ENCODE results near the gene PTPRN2. TPM values are rescaled to one million over a fixed set of nuclear protein-coding genes. Genes with fewer than 3 reads are reported as not detected.

The PTPRN2 gene
- total and polyA plus RNA-seq, 2 of the 13 experiments (the other 11 are each of a cell fraction or from before 2014, with no cell fraction given) = 2.5 to 24.2 TPM

GRCh38 chr7:157559596-157560257, 1027.9 kb downstream of the PTPRN2 start (continued):
- TF ChIP-seq ZNF451 (CRISPR knock-in tag; IDR thresholded peaks at IDR 0.05) (peak; percentile 13; the same call in 1 of the 2 replicates), ARNT (IDR thresholded peaks at IDR 0.05) (no peak), ZFP90 (CRISPR knock-in tag; IDR thresholded peaks at IDR 0.05; ENCODE audit: borderline replicate concordance) (no peak), MYC (CRISPR knock-in tag; IDR thresholded peaks at IDR 0.05; ENCODE audit: borderline replicate concordance) (peak; percentile 65; the same call in 1 of the 2 replicates), HDAC2 (CRISPR knock-in tag; IDR thresholded peaks at IDR 0.05) (peak; percentile 37; the same call in 1 of the 2 replicates), ZBTB42 (CRISPR knock-in tag; IDR thresholded peaks at IDR 0.05) (no peak), ESRRA (CRISPR knock-in tag; IDR thresholded peaks at IDR 0.05; ENCODE audit: low read depth) (0 out of 2 replicates have a peak, but pooled peaks have one; percentile 28), TEAD3 (CRISPR knock-in tag; optimal IDR thresholded peaks at IDR 0.05; ENCODE audit: borderline replicate concordance) (peak; percentile 48), ZNF556 (CRISPR knock-in tag; IDR thresholded peaks at IDR 0.05; ENCODE audit: borderline replicate concordance) (no peak), SNRNP70 (IDR thresholded peaks at IDR 0.05; ENCODE audit: low read depth, low read length) (no peak), ZNF609 (CRISPR knock-in tag; IDR thresholded peaks at IDR 0.05; ENCODE audit: borderline replicate concordance) (peak; percentile 46; the same call in 1 of the 2 replicates), NPAS2 (CRISPR knock-in tag; IDR thresholded peaks at IDR 0.05; ENCODE audit: borderline replicate concordance) (no peak), ZNF317 (CRISPR knock-in tag; IDR thresholded peaks at IDR 0.05) (no peak), HNRNPLL (IDR thresholded peaks at IDR 0.05; ENCODE audit: low read depth, low read length, poor library complexity, severe bottlenecking) (peak; percentile 39), ZNF570 (CRISPR knock-in tag; IDR thresholded peaks at IDR 0.05; ENCODE audit: borderline replicate concordance) (no peak), ARID5B (CRISPR knock-in tag; IDR thresholded peaks at IDR 0.05) (peak; percentile 48; the same call in 1 of the 2 replicates), HMG20A (CRISPR knock-in tag; IDR thresholded peaks at IDR 0.05; ENCODE audit: borderline replicate concordance) (0 out of 2 replicates have a peak, but pooled peaks have one; percentile 30), PCBP2 (optimal IDR thresholded peaks at IDR 0.05; ENCODE audit: low read depth, low read length, poor library complexity, severe bottlenecking) (no peak), MAX (IDR thresholded peaks at IDR 0.05) (peak; percentile 59)
